DMS 273 (cell line): ENCODE measurements around the gene ARFGAP1.
A peak's percentile ranks its signal among the peaks of the same experiment; 100 is the strongest.

ENCODE experiments used
- DNase-seq: peaks from one replicate; lab custom pipeline; 2025; ENCODE audit not compliant: unreplicated experiment; lab: John Stamatoyannopoulos, UW

The ARFGAP1 gene

DNA sequence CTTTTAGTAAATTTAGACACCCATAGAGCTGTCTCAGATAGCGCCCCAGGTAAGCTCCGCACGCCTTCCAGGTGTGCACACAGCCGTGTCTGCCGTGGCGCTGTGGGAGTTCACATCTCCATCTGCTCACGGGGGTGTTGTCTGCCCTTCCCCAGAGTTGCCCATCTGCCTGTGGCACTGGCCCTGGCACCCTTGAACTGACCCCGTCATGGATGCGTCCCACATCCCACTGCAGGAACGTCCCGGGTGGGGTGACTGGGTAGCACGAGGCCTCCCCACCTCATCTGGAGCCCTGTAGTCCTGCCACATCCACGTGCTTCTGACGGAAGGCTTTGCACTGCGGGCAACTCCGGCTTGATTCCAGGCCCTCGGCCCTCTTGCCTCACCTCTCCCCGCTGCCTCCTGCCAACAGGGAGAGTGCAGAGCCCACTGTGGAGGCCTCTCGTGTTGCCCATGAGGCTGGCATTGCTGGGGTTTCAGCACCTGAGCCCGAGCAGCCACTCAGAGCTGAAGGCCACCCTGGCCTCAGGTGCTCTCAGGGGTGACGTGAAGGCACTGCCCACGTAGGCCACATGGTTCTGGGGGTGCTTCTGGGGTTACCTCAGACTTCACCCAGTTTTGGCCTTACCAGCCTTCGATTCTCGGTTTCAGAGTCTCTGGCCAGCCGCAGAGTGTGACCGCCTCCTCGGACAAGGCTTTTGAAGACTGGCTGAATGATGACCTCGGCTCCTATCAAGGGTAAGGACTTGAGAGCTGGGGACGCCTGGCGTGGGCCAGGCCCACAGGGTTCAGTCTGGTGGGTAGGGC, 5.1 kb downstream of the ARFGAP1 start:
- DNase-seq: no peak

- DNase-seq: no peak
Observed at GRCh38 chr20:63278661-63279060, 6.0 kb downstream of the ARFGAP1 start.

DNA sequence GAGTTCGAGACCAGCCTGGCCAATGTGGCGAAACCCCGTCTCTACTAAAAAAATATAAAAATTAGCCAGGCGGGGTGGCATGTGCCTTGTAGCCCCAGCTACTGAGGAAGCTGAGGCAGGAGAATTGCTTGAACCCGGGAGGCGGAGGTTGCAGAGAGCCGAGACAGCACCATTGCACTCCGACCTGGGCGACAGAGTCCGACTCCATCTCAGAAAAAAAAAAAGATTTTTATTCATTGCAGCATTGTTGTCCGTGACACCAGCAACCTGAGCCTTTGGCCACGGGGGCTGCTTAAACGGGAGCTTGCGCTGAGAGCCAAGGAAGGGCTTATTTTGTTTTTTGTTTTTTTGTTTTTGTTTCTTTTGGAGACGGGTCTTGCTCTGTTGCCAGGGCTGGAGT, 7.3 kb downstream of the ARFGAP1 start:
- DNase-seq: no peak

DNA sequence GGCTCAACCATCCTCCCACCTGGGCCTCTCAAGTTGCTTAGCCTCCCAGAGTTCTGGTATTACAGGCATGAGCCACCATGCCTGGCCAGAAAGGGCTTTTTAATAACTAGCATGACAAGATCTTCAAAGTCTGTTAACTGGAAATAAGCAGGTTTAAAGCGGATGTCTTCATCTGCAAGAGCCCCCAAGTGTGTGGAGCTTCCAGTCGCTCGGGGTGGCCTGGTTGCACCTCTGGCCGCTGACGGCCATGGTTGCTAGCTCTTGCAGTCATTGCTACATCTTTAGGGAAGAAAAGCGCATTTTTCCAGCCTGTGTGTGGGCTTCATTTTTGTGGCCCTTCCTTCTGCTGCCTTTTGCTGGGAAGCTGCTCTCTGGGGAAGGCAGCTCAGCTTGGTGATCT, 7.8 kb downstream of the ARFGAP1 start:
- no peak for DNase-seq

GRCh38 chr20:63280929-63281545, 8.4 kb downstream of the ARFGAP1 start:
- peak; percentile 48 for DNase-seq

DNA sequence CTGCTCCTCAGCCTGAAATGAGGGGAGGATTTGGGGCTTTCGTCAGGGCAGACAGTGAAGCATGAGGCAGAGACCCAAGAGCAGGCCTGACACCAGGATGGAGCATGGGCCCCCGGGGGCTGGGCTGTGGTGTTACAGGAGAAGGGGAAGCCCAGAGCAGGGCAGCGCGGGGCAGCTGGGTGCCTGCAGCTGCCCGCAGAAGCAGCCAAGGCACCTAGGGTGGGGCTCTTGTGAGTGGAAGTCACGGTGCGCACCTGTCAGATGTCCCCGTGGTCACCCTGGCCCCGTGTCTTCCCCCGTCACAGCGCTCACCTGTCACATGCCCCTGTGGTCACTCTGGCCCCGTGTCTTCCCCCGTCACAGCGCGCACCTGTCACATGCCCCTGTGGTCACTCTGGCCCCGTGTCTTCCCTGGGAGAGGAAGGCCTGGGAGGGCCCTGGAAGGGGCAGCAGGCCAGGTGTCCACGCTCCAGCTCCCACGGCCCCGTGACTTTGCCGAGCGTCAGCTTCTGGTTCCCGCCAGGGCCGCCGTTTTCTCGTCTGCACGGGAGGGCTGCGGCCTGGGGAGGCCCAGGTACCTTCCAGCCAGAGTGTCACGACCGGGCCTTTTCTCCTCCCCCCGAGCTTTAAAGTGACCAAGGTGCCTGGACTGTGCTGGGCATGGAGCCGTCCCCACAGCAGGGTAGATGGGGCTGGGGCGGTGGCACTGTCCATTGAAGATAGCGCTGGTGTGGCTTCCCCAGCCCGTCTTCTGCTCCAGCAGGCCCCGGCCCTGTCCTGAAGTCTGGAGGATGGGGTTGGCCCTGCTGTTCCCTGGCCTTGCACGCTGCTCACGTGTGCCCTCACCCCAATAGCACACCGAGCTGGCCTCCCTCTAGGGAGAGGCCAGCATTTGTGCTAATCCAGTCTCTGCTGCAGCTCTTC, 9.4 kb downstream of the ARFGAP1 start:
- no peak for DNase-seq

DNA sequence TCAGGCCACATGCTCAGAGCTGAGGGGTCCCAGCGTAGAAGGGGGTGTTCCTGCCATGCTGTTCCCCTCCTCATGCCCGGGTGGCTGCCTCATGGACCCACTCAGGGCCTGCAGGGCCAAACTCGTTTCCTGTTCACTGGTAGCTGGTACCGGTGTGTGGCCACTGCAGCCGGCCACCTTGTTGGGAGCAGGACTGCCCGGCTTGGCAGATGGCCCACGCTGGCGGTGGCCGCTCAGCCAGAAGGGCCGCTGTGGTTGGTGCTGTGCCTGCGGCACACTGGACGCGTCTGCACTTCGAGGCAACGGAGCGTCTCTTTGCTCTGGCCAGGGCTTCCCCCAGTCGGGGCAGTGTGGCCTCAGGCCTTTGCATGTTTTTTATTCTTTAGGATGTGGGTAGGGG, 10.3 kb downstream of the ARFGAP1 start:
- no peak for DNase-seq

- DNase-seq: no peak
Observed at GRCh38 chr20:63283397-63284082, 10.9 kb downstream of the ARFGAP1 start.

- no peak for DNase-seq
Observed at GRCh38 chr20:63284083-63284440, 11.4 kb downstream of the ARFGAP1 start.

DNA sequence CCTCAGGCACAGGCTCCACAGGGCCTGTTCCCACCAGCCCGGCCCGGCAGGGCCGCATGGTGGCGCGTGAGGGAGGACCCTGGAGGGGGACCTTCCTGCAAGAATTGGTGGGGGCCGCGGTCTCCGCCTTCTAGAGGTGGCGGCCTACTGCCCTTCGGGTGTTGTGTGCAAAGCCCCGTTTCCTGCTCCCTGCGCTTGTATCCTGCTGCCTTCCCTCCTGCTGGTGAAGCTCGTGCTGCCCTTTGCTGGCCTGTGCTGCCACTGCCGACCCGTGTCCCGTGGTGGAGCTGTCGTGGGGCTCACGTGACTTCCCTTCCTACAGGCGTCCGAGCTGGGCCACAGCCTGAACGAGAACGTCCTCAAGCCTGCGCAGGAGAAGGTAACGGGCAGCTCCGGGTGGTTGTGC, 11.9 kb downstream of the ARFGAP1 start:
- DNase-seq: no peak

DNA sequence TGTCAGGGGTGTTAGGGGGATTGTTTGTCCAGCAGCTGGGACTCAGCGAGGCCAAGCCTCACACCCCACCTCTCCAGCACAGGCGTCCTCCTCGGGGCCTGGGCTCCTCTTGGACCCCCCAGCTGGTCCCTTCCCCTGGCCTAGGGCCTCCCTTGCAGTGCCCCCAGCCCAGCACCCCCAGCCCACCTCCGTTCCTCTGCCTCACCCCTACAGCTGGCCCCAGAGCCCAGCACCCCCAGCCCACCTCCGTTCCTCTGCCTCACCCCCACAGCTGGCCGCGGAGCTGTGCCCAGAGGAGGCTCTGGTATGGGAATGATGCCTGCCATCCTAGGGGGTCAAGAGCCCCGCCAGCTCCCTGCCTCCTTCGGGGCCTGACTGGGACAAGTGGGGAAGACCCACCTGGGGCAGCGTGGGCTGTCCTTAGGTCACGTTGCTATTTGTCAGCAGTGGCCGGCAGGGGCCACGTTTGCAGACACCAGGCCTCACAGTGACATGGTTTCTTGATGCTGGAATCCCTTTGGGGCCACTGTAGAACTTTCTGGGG, 12.4 kb downstream of the ARFGAP1 start:
- DNase-seq: no peak

DNA sequence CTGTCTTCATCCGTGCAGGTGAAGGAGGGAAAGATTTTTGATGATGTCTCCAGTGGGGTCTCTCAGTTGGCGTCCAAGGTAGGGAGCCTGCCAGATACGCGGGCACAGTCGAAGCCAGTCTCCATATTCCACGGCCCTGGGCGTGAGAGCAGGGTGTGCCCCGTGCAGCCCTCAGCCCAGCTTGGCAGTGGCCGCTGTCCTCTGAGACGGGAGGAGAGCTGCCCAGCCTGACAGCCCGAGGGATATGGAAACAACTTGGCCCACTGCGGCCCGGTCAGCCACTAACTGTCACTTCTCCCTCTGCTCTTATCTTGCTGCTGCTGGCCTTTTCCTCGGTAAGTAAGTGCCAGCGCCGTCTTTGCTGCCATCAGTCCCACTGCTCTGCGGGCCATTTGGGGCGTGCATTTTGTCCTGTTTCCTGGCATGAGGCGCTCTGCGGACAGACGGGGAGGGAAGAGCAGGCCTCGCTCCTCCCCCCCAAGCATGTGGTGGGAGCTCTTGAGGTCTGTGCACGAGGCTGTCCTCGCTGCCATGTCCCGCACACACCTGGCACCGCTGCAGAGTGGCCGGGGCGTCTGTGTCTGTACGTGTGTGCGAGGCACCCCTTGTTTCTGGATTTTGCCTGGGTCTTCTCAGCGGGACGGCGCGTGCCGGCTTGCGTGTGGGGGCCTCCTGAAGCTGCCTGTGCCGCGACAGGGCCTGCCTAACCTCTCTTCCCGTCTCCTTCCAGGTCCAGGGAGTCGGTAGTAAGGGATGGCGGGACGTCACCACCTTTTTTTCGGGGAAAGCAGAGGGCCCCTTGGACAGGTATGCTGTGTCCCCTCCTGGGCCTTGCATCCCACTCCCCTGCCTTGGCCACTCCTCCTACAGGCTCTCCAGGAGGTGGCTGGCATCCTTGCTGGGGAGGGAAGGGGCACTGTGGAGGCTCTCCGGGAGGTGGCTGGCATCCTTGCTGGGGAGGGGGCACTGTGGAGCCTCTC, 13.3 kb downstream of the ARFGAP1 start:
- no peak for DNase-seq

- no peak for DNase-seq
Observed at GRCh38 chr20:63286781-63287696, 14.4 kb downstream of the ARFGAP1 start.

DNA sequence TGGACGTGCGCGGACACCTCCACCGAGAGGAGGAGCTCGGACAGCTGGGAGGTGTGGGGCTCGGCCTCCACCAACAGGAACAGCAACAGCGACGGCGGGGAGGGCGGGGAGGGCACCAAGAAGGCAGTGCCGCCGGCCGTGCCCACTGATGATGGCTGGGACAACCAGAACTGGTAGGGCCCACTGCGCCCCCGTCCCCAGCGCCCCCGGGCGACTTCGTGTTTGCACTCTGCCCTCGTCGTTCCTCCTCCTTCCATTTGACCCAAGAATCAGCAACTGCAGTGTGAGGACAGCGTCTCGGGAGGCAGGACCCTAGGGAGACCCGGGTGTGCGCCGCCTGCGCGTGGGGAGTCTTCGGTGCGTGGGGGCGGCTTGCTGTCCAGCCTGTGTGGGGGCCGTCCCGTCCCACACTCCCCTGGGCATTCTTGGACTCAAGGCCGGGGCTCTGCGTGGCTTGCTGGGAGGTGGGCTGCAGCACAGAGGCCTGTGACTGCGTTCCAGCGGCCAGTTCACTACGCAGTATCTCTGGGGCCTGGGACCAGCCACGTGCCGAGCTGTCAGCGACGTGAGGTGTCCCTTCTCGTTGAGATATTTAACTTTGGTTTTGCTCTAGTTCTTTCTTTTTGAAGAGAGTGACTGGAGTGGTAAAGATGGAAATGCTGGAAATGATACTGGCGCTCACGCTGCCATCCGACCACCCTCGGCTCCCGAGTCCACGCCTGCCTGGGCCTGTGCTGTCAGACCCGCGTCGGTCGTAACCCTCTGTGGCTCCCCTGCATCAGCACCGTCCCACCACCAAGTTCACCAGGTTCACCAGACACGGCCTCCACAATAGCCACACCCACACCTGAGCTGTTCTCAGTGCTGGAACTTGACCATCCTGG, 15.3 kb downstream of the ARFGAP1 start:
- no peak for DNase-seq

DNA sequence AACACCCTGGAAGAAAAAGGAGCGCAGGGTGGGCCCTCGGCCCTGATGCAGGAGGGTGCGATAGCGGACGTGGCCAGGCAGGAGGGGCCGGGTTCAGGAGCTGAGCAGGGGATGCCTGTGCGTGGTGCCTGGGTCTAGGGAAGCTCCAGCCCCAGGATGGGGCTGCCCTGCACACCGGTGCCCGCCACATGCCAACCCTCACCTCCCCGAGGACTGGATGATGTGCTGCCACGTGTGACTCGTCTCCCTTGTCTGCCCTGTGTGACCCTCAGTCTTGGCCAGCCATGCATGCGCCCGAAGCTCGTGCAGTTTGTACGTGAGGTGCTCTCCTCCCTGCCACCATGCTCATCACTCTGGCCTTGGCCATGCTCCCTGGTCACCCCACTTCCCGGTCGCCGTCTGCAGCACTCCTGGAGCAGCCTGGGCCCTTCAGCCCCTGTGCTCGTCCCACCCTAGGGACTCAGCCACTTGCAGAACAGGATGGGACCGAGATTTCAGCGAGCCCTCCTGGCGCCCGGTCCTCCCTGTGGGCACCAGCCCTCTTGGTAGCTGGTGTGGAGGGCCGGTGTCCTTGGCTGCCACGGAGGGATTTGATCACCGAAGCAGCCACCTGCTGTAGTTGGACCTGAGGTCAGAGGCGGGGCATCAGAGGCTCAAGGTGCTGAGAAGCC, 16.1 kb downstream of the ARFGAP1 start:
- DNase-seq: no peak

- DNase-seq: no peak
Observed at GRCh38 chr20:63289311-63290135, 16.9 kb downstream of the ARFGAP1 start.
